IPS-18a (cell line): ENCODE measurements around the gene FSCN2.
"Not testable (repeated sequence)": the region's sequence is repeated elsewhere in the genome, so short reads cannot be mapped to it uniquely, and the experiment has no call there.

Source experiments
- H3K27ac ChIP-seq: one replicate; pipeline ENCODE4 v1.5.1; 2013; ENCODE audit warnings: low read length
- H3K27me3 ChIP-seq: one replicate; pipeline ENCODE4 v1.6.1; 2013; ENCODE audit warnings: mild to moderate bottlenecking, low read length; ENCODE audit not compliant: control insufficient read depth, insufficient read depth
- H3K36me3 ChIP-seq: one replicate; pipeline ENCODE4 v1.6.1; 2013; ENCODE audit warnings: low read depth, low read length; ENCODE audit not compliant: control insufficient read depth
- H3K4me1 ChIP-seq: one replicate; pipeline ENCODE4 v1.6.1; 2013; ENCODE audit warnings: low read depth, low read length; ENCODE audit not compliant: control insufficient read depth
- H3K4me3 ChIP-seq: one replicate; pipeline ENCODE4 v1.5.1; 2013; ENCODE audit warnings: low read length
- H3K9ac ChIP-seq: one replicate; pipeline ENCODE4 v1.6.1; 2013; ENCODE audit warnings: mild to moderate bottlenecking, low read length, moderate library complexity
- H3K9me3 ChIP-seq: one replicate; pipeline ENCODE4 v1.6.1; 2013; ENCODE audit warnings: low read depth, low read length; ENCODE audit not compliant: control insufficient read depth

Gene FSCN2

DNA sequence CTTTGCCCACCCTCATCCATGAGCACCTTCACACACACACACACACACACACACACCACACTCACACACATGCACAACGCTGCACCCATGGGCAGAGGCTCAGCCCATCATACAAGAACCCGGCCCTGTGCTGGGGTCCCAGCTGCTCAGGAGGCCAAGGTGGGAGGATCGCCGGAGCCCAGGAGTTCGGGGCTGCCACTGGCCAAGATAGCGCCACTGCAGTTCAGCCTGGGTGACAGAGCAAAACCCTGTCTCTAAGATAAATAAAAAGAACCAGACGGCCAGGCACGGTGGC lies 3.4 kb upstream of the FSCN2 start:
- Histone ChIP-seq H3K9me3 (no peaks in the 10 kb centered on the region), H3K4me3 (no peak overlapping the region), H3K27ac (no peak overlapping the region), H3K36me3 (no peaks in the 10 kb centered on the region), H3K27me3 (peaks cover 38% of the 10 kb centered on the region), H3K9ac (no peak overlapping the region), H3K4me1 (peaks cover 1% of the 10 kb centered on the region)

DNA sequence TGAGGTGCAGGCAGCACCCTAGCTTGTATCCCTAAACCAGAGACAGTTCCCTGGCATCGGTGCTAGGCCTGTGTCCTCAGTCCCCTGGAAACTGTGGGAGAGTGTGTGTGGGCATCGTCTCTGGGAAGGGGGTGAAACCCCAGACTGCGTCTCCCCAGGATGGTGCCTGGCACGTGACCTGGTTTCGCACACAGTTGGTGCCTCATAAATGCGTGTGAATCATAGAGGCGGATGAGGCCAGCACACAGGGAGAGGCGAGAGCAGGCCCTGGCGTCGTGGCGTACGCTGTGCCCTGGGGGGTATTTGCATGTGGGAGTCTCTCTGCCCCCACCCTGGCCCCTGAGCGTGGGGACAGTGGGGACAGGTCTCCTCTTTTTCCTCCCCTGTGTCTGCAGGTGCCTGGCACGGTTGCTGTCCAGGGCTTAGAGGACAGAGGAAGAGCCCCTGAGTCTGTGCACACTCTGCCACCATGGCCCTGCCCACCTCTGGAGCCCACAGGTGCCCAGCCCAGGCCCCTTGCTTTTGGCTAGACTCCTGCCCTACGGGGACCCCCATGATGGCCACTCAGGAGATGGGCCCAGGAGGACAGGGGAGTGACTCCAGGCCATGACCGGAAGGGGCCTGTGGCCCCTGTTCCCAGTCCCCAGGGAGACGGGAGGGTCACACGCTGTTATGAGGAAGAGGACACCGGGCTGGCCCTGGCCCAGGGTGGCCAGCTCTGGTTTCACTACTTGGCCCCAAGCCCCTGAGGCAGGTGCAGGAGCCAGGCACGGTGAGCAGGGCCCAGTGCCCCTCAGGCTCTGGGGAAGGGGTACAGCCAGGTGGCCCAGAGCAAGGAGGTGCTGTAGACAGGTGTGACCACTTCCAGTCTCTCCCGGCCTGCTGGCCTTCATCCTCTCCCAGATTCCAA lies 1.3 kb upstream of the FSCN2 start:
- H3K9me3 ChIP-seq, result no peaks in the 10 kb centered on the region
- no peak overlapping the region for H3K27ac ChIP-seq
- H3K36me3 ChIP-seq, result no peaks in the 10 kb centered on the region

DNA sequence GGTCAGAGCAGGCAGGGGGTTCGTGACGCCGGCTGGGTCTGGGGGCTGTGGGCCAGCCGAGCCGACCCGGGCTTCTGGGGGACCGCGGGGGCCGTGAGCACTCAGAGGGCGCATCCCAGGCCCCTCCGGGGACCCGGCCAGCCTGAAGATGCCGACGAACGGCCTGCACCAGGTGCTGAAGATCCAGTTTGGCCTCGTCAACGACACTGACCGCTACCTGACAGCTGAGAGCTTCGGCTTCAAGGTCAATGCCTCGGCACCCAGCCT lies 140 bp downstream of the FSCN2 start:
- no peak overlapping the region for H3K27ac ChIP-seq
- H3K4me1 ChIP-seq, result no peaks in the 10 kb centered on the region
- no peaks in the 10 kb centered on the region for H3K9me3 ChIP-seq
- H3K27me3 ChIP-seq, result peaks cover 17% of the 10 kb centered on the region
- no peak overlapping the region for H3K9ac ChIP-seq
- H3K36me3 ChIP-seq, result no peaks in the 10 kb centered on the region
- H3K4me3 ChIP-seq, result no peak overlapping the region

More for the DNA sequence above, 1.3 kb upstream of the FSCN2 start:
- Histone ChIP-seq H3K9ac (no peak overlapping the region), H3K27me3 (peaks cover 28% of the 10 kb centered on the region), H3K4me3 (no peak overlapping the region), H3K4me1 (no peaks in the 10 kb centered on the region)

DNA sequence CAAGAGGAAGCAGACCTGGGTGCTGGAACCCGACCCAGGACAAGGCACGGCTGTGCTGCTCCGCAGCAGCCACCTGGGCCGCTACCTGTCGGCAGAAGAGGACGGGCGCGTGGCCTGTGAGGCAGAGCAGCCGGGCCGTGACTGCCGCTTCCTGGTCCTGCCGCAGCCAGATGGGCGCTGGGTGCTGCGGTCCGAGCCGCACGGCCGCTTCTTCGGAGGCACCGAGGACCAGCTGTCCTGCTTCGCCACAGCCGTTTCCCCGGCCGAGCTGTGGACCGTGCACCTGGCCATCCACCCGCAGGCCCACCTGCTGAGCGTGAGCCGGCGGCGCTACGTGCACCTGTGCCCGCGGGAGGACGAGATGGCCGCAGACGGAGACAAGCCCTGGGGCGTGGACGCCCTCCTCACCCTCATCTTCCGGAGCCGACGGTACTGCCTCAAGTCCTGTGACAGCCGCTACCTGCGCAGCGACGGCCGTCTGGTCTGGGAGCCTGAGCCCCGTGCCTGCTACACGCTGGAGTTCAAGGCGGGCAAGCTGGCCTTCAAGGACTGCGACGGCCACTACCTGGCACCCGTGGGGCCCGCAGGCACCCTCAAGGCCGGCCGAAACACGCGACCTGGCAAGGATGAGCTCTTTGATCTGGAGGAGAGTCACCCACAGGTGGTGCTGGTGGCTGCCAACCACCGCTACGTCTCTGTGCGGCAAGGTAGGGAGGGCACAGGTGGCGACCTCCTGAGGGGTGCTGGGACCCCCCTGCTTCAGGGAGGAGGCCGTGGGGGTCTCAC lies 667 bp downstream of the FSCN2 start:
- no peak overlapping the region for H3K4me3 ChIP-seq
- H3K4me1 ChIP-seq, result no peaks in the 10 kb centered on the region
- H3K9me3 ChIP-seq, result no peaks in the 10 kb centered on the region
- H3K27ac ChIP-seq, result no peak overlapping the region
- no peak overlapping the region for H3K9ac ChIP-seq
- no peaks in the 10 kb centered on the region for H3K36me3 ChIP-seq
- H3K27me3 ChIP-seq, result peaks cover 19% of the 10 kb centered on the region

DNA sequence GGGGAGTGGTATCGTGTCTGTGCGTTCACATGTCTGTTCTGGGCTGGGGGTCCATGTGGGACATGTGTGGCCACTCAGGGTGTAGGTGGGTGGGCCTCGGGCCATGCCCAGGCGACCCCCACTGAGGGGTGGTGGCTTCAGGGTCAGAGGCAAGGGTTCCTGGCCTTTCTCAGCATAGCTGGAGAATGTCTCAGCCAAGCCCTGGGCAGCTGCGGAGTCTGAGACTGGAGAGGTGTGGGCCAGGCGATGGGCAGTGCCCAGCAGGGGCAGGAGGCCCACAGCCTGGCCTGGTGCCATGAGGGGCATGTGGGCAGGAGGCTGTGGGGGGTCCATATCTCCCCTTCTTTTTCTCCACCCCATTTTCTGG lies 1.2 kb downstream of the FSCN2 start:
- no peak overlapping the region for H3K27ac ChIP-seq
- H3K9ac ChIP-seq, result no peak overlapping the region
- H3K36me3 ChIP-seq, result no peaks in the 10 kb centered on the region
- peaks cover 24% of the 10 kb centered on the region for H3K27me3 ChIP-seq
- no peaks in the 10 kb centered on the region for H3K4me1 ChIP-seq
- H3K4me3 ChIP-seq, result no peak overlapping the region
- no peaks in the 10 kb centered on the region for H3K9me3 ChIP-seq

DNA sequence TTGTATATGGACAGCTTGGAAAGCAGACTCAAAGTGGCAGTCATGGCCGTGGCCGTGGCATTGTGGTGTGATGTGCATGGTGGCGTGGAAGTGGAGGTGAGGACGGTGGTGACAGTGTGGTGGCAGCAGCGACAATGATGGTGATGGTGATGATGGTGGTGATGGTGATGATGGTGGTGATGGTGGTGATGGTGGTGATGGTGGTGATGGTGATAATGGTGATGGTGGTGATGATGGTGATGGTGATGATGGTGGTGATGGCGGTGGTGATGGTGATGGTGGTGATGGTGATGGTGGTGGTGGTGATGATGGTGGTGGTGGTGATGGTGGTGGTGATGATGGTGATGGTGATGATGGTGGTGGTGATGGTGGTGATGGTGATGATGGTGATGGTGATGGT lies 2.8 kb downstream of the FSCN2 start:
- H3K9ac ChIP-seq, H3K9me3 ChIP-seq, H3K36me3 ChIP-seq, H3K4me3 ChIP-seq, H3K4me1 ChIP-seq, H3K27ac ChIP-seq: not testable (repeated sequence)
- H3K27me3 ChIP-seq, result peaks cover 32% of the 10 kb centered on the region

DNA sequence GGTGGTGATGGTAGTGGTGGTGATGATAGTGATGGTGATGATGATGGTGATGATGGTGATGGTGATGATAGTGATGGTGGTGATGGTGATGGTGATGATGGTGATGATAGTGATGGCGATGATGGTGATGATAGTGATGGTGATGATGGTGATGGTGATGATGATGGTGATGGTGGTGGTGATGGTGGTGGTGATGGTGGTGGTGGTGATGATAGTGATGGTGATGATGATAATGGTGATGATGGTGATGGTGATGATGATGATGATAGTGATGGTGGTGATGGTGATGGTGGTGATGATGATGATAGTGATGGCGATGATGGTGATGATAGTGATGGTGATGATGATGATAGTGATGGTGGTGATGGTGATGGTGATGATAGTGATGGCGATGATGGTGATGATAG lies 3.8 kb downstream of the FSCN2 start:
- H3K4me3 ChIP-seq, H3K36me3 ChIP-seq, H3K9me3 ChIP-seq, H3K4me1 ChIP-seq, H3K9ac ChIP-seq, H3K27ac ChIP-seq: not testable (repeated sequence)
- peaks cover 36% of the 10 kb centered on the region for H3K27me3 ChIP-seq

DNA sequence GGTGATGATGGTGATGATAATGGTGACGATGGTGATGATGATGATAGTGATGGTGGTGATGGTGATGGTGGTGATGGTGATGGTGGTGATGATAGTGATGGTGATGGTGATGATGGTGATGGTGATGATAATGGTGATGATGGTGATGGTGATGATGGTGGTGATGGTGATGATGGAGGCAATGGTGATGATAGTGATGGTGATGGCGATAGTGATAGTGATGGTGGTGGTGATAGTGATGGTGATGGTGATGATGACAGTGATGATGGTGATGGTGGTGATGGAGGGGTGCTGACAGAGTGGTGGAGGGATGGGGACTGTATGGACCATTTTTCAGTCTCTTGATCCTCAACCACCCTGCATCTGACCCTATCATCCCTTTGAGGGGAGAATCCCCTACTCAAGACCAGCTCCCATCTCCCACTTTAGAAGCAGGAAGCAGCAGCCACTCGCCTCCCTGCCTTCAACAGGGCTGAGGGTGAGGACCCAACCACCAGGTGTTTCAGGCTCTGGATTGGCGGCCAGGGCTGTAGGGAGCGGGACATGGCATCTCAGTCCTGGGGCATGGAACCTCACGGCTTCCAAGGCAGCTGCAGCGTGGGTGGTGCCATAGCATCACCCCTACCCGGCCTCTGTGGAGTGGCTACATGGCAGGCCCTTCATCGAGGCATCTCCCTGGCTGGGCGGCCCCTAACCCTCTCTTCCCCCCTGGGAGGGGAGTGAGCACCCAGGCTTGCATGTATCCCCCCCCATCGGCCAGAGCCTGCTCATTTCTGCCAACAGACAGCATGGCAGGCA lies 4.5 kb downstream of the FSCN2 start:
- H3K9ac ChIP-seq, result no peak overlapping the region
- H3K4me1 ChIP-seq, result no peaks in the 10 kb centered on the region
- no peak overlapping the region for H3K27ac ChIP-seq
- H3K27me3 ChIP-seq, result peaks cover 36% of the 10 kb centered on the region
- H3K36me3 ChIP-seq, result no peaks in the 10 kb centered on the region
- H3K9me3 ChIP-seq, result no peaks in the 10 kb centered on the region
- no peak overlapping the region for H3K4me3 ChIP-seq

DNA sequence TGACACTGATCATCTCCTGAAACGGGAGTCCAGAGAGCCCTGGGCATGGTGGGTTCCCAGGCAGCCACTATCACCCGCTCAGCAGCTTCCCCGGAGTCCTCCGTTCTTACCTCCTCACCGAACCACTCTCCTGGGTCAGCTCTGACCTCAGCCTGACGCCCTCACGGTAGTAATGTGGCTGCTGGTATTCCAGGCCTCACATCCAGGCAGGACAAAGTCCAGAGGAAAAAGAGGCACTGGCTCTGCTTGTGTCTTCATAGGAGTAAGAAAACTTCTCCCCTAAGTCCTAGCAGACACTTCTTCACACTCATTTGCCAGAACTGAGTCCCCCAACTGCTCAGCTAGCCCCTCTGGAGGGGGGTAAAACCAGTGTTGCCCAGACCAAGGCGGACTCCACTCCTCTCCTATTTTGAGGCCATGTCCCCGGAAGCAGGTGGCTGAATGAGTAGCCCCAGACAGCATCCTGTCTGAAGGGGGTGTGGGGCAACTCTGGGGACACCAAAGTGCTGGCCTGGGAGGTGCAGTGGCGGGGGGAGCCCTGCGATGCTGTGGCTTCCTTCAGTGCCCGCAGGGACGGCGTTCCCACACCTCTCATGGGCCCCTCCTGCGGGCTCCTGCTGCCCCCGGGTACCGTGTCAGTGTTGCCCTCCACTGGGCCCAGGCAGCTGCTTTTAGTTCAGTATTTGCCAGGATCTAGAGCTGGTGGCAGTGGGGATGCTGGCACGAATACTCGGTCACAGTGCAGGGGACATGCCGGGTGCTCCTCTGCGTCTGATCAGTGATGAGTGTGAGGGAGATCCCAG lies 5.4 kb downstream of the FSCN2 start:
- Histone ChIP-seq H3K27me3 (peaks cover 36% of the 10 kb centered on the region), H3K4me3 (no peak overlapping the region), H3K9ac (no peak overlapping the region), H3K27ac (no peak overlapping the region), H3K4me1 (no peaks in the 10 kb centered on the region), H3K9me3 (no peaks in the 10 kb centered on the region), H3K36me3 (no peaks in the 10 kb centered on the region)

DNA sequence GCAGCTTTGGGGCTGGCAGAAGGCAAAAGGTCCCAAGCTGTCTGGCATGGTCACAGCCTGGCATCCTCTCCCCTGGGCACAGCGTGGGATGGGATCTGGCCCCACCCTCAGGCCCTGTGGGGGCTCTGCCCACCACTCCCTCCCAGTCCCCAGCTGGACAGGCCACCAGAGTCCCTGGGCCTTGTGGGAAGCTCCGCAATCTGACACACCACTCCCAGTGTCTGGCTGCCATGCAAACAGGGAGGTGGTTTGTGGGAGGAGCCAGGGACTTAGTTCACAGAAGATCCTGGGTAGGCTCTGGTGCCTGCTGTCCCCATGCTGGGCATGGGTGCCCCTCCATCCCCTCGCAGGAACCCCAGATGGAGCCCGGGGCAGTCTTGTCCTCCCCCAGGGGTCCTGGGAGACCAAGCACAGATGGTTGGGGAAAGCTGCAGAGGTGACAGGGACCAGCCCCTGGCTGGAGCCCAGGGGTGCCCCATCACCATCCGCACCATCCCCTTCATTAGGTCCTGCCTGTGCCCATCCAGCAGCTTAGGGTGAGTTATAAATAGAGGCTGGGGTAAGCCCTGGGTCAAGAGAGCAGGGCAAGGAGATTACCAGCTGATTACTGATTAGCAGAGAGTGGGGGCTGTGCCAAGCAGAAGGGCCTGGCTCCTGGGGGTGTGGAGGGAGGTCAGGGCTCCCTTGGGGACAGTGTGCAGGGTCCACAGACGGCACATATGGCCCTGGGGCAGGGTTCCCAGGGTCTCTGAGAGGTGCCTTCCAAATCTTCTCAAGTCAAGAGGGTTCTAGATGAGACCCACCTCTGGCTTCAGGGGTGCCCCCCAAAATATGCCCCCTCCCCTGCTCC lies 6.2 kb downstream of the FSCN2 start:
- Histone ChIP-seq H3K4me3 (no peak overlapping the region), H3K36me3 (no peaks in the 10 kb centered on the region), H3K4me1 (no peaks in the 10 kb centered on the region), H3K27ac (no peak overlapping the region), H3K9ac (no peak overlapping the region), H3K9me3 (no peaks in the 10 kb centered on the region), H3K27me3 (peaks cover 36% of the 10 kb centered on the region)
